Measurements from ENCODE around the gene ALPL.
"Not testable (repeated sequence)": the region's sequence is repeated elsewhere in the genome, so short reads cannot be mapped to it uniquely, and the experiment has no call there.

The ALPL gene

DNA sequence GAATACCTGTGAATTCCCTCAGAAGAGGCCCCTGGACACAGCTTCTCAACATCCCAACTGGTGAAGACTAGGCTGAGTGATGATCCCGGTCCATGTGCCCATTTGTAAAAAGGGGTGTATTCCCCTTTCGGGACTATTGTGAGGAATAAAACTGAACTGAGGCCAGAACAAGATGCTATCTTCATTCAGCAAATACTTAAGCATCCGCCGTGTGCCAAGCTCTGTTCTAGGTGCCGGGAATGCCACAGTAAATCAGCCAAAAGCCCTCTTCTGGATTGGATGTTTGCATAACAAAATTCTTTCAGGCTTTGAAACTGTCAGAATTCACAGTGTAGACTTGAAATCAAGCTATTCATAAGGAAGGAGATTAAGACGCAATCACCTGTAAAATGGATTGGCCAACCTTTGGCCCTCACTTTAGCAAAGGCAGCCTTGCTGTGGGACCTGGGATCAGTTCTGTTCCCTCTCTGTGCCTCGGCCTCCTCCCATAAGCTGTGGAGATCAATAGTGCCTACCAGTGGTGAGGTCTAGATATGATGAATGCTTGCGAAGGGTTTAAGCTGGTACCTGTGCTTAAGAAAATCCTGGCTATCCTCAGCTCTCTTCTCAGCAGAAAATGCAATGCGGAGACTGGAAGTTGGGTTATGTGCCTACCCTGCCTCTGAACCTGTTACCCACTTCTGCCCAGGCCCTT, 1.8 kb downstream of the ALPL start:
- Histone ChIP-seq H3K36me3 (ENCODE audit: control insufficient read depth, insufficient read depth, low read length) (no peaks in the 10 kb centered on the region), H3K27me3 (ENCODE audit: control insufficient read depth, insufficient read depth, low read length) (peaks cover 13% of the 10 kb centered on the region), H3K4me1 (ENCODE audit: control insufficient read depth, insufficient read depth, low read length) (peaks cover 4% of the 10 kb centered on the region), H3K4me3 (ENCODE audit: low read length) (no peak overlapping the region), H3K9ac (ENCODE audit: low read length) (no peak overlapping the region), H3K27ac (ENCODE audit: low read depth, low read length) (no peak overlapping the region)

DNA sequence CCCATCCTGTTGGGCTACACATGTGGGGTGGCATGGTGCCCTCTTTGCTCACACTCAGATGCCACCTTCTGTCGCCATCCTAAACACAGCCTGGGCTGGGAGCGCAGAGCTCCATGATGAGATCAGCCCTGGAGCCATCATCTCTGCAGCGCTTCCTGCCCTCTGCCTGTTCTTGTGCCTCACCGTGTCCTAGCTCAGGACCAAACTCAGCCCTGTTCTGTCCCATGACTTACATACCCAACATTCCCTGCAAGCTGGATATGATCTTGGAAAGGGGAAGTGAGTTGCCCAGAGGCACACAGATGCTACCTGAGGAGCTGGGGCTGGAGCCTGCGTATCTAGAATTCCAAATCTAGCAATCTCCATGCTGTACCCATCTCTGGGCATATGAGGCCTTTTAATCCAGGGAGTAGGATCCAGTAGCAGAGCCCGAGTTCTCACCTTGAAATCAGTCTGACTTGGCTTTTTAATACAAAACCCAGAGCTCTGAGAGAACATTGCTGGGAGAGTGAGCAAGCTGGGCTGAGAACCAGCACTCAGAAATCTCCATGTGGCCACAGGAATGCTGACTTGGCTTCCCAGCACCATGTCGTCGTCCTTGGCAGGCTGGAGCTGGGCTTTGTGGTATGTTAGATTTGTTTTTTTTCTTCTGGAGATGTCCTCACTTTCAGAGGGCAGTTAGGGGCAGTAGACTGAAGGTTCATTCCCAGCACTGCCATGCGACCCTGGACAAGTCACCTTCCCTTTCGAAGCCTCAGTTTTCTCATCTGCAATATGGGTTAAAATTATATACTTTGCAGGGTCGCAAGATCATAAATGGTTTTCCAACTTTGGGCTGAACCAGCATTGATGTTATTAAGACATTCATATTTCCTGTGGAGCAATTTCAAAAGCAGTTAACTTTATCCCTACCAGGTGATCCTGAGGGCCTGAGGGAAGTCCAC, 2.6 kb downstream of the ALPL start:
- Histone ChIP-seq H3K9ac (ENCODE audit: low read length) (no peak overlapping the region), H3K27me3 (ENCODE audit: control insufficient read depth, insufficient read depth, low read length) (peaks cover 13% of the 10 kb centered on the region), H3K4me1 (ENCODE audit: control insufficient read depth, insufficient read depth, low read length) (peaks cover 4% of the 10 kb centered on the region), H3K27ac (ENCODE audit: low read depth, low read length) (no peak overlapping the region), H3K4me3 (ENCODE audit: low read length) (no peak overlapping the region), H3K36me3 (ENCODE audit: control insufficient read depth, insufficient read depth, low read length) (no peaks in the 10 kb centered on the region)

DNA sequence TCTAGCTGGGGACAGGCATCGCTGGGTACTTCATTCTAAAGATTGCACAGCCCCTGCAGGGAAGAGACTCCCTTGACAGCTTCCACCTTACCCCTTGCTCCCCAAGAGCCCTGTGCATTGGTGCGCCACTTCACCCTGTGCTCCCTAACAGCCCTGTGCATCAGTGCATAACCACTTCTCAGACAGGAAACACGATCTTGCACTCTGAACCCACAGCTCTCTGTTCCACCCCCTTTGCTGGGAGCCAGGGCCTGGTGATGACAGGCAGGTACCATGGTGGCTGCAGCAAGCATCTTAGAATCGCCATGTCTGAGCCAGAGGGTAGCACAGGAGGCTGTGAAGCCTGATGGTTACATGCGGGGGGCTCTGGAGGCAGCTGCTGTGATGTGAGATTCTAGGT, 5.0 kb downstream of the ALPL start:
- H3K27me3 ChIP-seq (ENCODE audit: control insufficient read depth, insufficient read depth, low read length): peaks cover 4% of the 10 kb centered on the region

DNA sequence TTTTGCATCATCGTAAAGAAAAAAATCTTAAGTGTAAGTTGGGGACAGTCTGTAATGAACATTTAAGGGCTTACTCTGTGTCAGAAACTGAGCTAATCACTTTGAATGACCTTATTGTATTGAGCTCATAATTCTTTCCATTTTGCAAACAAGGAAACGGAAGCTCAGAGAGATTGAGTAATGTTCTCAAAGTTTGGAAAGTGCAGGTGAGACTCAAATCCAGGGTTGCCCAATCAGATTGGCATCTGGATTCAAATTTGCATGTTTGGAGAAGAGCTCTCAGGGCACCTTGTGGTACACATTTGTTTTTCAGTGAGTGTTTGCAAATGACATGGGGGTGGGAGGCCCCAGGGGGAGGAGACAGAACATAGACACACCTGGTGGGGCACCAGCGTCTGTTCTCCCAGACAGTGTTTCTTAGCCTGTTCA, 8.0 kb downstream of the ALPL start:
- no peak overlapping the region for H3K27ac ChIP-seq (ENCODE audit: low read depth, low read length)
- H3K4me1 ChIP-seq (ENCODE audit: control insufficient read depth, insufficient read depth, low read length): no peaks in the 10 kb centered on the region
- no peaks in the 10 kb centered on the region for H3K36me3 ChIP-seq (ENCODE audit: control insufficient read depth, insufficient read depth, low read length)
- H3K9ac ChIP-seq (ENCODE audit: low read length): no peak overlapping the region
- H3K4me3 ChIP-seq (ENCODE audit: low read length): no peak overlapping the region
- no peaks in the 10 kb centered on the region for H3K27me3 ChIP-seq (ENCODE audit: control insufficient read depth, insufficient read depth, low read length)

More for the DNA sequence above, 5.0 kb downstream of the ALPL start:
- peaks cover 2% of the 10 kb centered on the region for H3K4me1 ChIP-seq (ENCODE audit: control insufficient read depth, insufficient read depth, low read length)
- H3K4me3 ChIP-seq (ENCODE audit: low read length): no peak overlapping the region
- H3K36me3 ChIP-seq (ENCODE audit: control insufficient read depth, insufficient read depth, low read length): no peaks in the 10 kb centered on the region
- no peak overlapping the region for H3K9ac ChIP-seq (ENCODE audit: low read length)
- H3K27ac ChIP-seq (ENCODE audit: low read depth, low read length): no peak overlapping the region

DNA sequence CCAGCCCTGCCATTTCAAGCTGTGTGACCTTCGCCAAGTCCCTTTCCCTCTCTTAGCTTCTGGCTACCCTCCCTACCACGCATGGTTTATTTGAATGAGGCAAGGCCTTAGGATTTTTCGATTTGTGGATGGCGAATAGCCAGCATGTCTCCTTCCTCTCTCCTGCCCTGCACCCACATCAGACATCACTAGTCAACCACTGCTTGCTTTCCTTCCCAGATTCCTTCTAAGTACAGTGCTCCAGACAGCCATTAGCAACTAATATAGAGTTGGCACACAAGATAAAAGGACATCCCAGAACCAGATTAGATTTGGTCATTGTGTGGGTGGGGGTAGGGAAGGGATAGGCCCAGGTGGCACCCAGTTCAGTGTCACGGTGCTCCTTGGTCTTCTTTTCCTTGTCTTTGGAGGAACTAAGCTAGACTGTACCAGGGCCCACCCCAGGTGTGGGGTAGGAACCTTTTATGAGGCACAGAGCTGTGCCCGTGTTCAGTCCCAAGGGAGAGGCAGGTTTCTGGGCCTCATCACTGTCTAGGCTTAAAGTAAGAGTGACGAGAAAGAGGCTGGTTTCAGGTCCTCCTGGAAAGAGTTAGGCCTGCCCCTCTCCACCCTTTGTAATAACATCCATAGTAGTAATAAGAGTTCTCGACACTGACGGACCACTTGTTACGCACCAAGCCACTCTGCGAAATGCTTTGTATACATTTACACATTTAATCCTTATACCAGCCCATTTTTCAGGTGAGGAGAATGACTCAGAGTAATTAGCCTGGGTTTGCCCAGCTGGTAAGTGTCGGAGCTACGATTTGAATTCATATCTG, 8.6 kb downstream of the ALPL start:
- Histone ChIP-seq H3K4me3 (ENCODE audit: low read length) (no peak overlapping the region), H3K27ac (ENCODE audit: low read depth, low read length) (no peak overlapping the region), H3K4me1 (ENCODE audit: control insufficient read depth, insufficient read depth, low read length) (no peaks in the 10 kb centered on the region), H3K27me3 (ENCODE audit: control insufficient read depth, insufficient read depth, low read length) (no peaks in the 10 kb centered on the region), H3K36me3 (ENCODE audit: control insufficient read depth, insufficient read depth, low read length) (no peaks in the 10 kb centered on the region), H3K9ac (ENCODE audit: low read length) (no peak overlapping the region)

DNA sequence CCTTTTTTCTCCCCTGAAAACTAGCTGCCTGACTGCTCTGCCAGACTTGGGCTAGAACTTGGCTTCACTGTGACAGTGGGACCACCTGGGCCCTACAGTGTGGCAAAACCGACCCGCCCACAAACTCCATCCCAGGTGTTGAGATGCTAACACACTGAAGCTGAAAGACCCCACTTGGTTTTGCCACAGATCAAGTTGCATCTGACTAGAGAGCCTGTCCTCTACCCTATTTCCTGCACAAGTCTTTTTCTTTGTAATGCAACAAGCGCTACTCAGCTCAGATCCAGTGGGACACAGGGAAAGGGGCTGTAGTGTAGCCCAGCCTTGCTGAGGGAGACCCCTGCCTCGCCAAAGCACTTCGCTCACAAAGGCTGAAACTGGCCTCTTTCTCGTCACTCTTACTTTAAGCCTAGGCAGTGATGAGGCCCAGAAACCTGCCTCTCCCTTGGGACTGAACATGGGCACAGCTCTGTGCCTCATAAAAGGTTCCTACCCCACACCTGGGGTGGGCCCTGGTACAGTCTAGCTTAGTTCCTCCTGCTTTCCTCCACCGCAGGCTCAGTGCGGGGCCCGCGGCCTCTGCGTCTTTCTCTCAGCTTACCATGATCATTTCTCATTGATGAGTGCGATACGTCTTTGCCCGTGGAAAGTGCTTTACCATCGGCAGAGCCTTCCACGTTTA, 9.7 kb downstream of the ALPL start:
- H3K9ac ChIP-seq (ENCODE audit: low read length): no peak overlapping the region
- H3K27me3 ChIP-seq (ENCODE audit: control insufficient read depth, insufficient read depth, low read length): no peaks in the 10 kb centered on the region
- no peak overlapping the region for H3K4me3 ChIP-seq (ENCODE audit: low read length)
- no peaks in the 10 kb centered on the region for H3K36me3 ChIP-seq (ENCODE audit: control insufficient read depth, insufficient read depth, low read length)
- H3K4me1 ChIP-seq (ENCODE audit: control insufficient read depth, insufficient read depth, low read length): no peaks in the 10 kb centered on the region
- no peak overlapping the region for H3K27ac ChIP-seq (ENCODE audit: low read depth, low read length)

DNA sequence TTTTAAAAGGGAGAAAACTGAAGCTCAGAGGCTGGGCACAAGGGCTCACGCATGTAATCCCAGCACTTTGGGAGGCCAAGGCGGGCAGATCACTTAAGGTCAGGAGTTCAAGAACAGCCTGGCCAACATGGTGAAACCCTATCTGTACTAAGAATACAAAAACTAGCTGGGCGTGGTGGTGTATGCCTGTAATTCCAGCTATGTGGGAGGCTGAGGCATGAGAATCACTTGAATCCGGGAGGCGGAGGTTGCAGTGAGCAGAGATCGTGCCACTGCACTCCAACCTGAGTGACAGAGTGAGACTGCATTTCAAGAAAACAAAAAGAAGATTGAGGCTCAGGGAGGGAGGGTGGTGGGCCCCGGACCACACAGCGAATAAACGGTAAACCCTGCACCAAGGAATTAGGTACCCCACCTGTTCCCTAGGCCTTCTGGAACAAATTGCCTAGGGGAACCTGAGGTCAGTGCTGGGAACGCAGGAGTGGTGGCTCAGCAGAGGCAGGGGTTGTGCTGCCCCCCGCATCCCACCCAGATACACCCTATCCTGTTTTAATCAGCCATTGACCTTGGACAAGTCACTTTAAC, 10.4 kb downstream of the ALPL start:
- not testable (repeated sequence) for H3K4me1 ChIP-seq (ENCODE audit: control insufficient read depth, insufficient read depth, low read length); H3K27ac ChIP-seq (ENCODE audit: low read depth, low read length)

DNA sequence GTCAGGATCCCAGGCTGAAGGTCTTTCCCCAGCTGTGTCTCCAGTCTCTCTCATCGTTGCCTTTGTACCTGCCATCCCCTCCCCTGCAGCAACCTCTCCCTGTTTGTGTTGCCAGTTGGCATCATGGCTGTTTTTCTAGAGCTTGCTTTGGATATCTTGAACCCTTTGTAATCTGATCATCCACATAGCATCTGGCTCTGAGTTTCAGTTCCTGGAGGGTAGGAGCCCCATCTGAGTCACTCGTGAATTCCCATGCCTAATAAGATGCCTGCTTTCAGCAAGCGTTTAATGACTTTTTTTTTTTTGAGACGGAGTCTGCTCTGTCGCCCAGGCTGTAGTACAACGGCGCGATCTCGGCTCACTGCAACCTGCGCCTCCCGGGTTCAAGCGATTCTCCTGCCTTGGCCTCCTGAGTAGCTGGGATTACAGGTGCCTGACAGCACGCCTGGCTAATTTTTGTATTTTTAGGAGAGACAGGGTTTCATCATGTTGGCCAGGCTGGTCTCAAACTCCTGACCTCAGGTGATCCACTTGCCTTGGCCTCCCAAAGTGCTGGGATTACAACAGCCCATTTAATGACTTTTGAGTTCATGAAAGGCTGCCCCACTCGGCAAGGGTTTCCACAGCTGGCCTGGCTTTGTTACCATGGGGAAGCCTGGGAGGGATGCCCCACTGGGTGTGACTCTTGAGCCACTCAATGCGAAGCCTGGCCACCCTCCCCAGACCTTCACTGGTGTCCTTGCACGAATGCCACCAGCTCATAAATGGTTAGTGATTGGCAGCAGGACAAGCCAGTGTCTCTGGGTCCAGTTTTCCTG, 11.9 kb downstream of the ALPL start:
- no peak overlapping the region for H3K4me3 ChIP-seq (ENCODE audit: low read length)
- H3K4me1 ChIP-seq (ENCODE audit: control insufficient read depth, insufficient read depth, low read length): no peaks in the 10 kb centered on the region
- H3K9ac ChIP-seq (ENCODE audit: low read length): no peak overlapping the region
- no peaks in the 10 kb centered on the region for H3K27me3 ChIP-seq (ENCODE audit: control insufficient read depth, insufficient read depth, low read length)
- no peak overlapping the region for H3K27ac ChIP-seq (ENCODE audit: low read depth, low read length)
- no peaks in the 10 kb centered on the region for H3K36me3 ChIP-seq (ENCODE audit: control insufficient read depth, insufficient read depth, low read length)

More for the DNA sequence above, 10.4 kb downstream of the ALPL start:
- not testable (repeated sequence) for H3K36me3 ChIP-seq (ENCODE audit: control insufficient read depth, insufficient read depth, low read length); H3K4me3 ChIP-seq (ENCODE audit: low read length); H3K27me3 ChIP-seq (ENCODE audit: control insufficient read depth, insufficient read depth, low read length); H3K9ac ChIP-seq (ENCODE audit: low read length)

DNA sequence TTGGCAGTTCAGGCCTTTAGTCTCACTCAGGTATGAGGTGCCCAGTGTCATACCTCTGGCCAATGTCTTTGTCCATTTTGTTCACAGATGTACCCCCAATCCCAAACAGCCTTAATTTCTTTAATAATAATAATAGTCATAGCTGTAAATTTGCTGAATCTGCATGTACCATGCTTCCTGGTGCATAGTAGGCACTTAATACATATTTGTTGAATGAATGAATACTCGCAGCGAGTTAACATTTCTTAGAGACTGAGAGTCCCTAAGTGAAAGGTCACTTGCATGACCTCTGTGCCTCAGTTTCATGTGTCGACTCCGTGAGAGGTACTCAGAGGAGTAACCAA, 12.5 kb downstream of the ALPL start:
- H3K27ac ChIP-seq (ENCODE audit: low read depth, low read length): no peak overlapping the region
- no peaks in the 10 kb centered on the region for H3K4me1 ChIP-seq (ENCODE audit: control insufficient read depth, insufficient read depth, low read length)
- no peaks in the 10 kb centered on the region for H3K36me3 ChIP-seq (ENCODE audit: control insufficient read depth, insufficient read depth, low read length)
- H3K9ac ChIP-seq (ENCODE audit: low read length): no peak overlapping the region
- H3K4me3 ChIP-seq (ENCODE audit: low read length): no peak overlapping the region
- no peaks in the 10 kb centered on the region for H3K27me3 ChIP-seq (ENCODE audit: control insufficient read depth, insufficient read depth, low read length)

DNA sequence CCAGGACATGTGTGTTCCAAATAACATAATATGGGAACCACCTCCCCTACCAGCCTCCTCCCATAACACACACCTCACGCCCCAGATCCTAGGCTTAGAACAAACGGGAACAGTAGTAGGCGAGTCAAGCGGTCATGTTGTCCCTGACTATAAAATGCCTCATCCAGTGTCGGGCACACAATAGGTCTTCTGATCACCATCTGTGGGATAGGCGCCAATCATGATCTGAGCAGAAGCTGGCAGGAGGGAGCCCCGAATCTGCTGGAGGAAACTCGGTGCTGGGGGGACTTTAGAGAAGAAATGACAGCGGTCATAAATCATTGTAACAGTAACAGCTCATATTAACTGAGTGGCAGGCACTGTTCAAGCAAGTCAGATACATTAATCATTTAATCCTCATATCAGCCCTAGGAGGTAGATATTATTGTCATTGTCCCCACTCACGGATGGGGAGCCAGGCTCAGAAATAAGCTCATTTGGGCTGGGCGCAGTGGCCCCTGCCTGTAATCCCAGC, 13.4 kb downstream of the ALPL start:
- Histone ChIP-seq H3K9ac (ENCODE audit: low read length) (no peak overlapping the region), H3K4me3 (ENCODE audit: low read length) (no peak overlapping the region)

DNA sequence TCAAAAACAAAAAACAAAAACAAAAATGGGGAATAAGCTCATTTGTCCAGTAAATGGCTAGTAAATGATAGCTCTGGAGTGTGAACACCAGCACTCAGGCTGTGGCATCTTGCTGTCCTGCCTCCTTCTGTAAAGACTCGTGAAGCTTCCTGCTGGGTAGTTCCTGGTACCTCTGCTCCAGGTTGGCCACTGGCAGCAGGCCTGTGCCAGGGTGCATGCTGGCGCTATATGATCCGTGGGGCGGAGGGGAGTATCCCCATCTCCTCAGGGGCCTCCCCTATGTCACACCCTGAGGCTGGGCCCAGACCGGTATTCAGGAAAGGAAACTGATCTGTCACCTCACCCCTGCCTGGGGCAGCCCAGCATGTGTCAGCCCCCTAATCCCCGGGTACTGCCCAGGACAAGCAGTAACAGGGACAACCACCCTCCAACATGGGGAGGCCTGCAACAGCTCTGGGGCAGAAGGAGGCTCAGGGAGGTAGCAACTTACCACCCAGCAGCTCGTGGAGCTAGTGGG, 14.1 kb downstream of the ALPL start:
- Histone ChIP-seq H3K27ac (ENCODE audit: low read depth, low read length) (no peak overlapping the region), H3K4me3 (ENCODE audit: low read length) (no peak overlapping the region), H3K27me3 (ENCODE audit: control insufficient read depth, insufficient read depth, low read length) (no peaks in the 10 kb centered on the region), H3K4me1 (ENCODE audit: control insufficient read depth, insufficient read depth, low read length) (no peaks in the 10 kb centered on the region), H3K9ac (ENCODE audit: low read length) (no peak overlapping the region), H3K36me3 (ENCODE audit: control insufficient read depth, insufficient read depth, low read length) (no peaks in the 10 kb centered on the region)

More for the DNA sequence above, 13.4 kb downstream of the ALPL start:
- no peaks in the 10 kb centered on the region for H3K36me3 ChIP-seq (ENCODE audit: control insufficient read depth, insufficient read depth, low read length)
- H3K4me1 ChIP-seq (ENCODE audit: control insufficient read depth, insufficient read depth, low read length): no peaks in the 10 kb centered on the region
- H3K27ac ChIP-seq (ENCODE audit: low read depth, low read length): no peak overlapping the region
- no peaks in the 10 kb centered on the region for H3K27me3 ChIP-seq (ENCODE audit: control insufficient read depth, insufficient read depth, low read length)
